ENCODE data around the gene TCF7L2. TPM values are rescaled to one million over a fixed set of nuclear protein-coding genes. Genes with fewer than 3 reads are reported as not detected.

Gene TCF7L2
- total RNA-seq, 2 experiments from 2014 or later: 0.65 to 0.67 TPM

DNA sequence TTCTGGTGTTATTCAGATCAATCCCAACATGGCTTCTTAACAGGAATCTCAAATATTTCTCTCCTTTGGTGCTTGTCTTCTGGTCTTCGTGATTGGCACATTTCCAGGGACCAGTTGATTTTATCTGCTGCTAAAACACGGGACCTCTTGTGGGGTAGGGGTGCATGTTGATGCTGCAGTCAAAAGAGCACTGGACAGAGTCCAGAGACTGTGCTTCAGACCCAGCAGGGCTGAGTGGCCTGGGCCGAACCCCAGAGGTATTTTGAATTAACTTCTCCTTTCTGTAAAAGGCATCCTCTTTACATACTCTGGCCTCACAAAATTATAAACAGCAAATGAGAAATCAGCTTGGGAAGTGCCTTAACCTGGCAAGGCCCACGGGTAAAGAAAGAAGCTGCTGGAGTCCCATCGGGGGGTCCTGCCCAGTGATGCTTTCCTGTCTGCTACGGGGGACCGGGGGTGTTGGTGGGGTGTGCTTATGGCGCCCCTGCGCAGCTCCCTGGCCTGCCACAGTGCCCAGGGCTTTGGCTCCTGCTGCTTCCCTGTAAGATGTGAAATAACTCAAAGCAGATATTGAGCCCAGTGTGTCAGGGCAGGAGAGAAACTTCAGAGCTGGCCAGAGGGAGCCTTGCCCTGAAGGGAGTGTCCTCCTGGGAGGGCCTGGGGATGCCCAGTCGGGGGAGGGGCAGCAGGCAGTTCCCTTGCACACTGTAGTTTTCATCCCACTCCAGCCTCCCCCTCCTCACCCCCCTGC, 230.5 kb downstream of the TCF7L2 start:
- ChIA-PET POLR2A (no interaction called here), CTCF (interaction anchor here (0.7 kb wide), 1 partner anchor 119 kb away, joined by 11 read pairs; no protein-coding TSS in a partner anchor)

DNA sequence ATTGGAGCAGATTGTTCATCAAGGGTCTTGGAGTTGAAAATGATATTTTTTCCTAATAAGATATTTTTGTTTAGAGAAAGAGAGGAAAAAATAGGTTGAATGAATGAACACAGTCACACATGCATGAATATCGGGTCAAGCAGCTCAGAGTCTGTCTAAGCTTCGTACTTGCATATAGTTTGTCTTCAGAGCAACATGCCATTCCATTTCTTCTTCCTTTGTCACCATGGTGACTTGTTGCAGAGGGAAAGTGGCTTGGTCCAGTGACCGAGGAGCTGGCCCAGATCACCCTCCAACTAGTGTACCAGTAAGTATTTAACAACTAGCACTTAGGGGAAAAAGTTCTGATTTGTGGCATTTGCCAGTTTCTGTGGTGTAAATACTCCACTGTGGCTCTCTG, 232.1 kb downstream of the TCF7L2 start:
- CTCF ChIA-PET: no interaction called here
- POLR2A ChIA-PET: no interaction called here

DNA sequence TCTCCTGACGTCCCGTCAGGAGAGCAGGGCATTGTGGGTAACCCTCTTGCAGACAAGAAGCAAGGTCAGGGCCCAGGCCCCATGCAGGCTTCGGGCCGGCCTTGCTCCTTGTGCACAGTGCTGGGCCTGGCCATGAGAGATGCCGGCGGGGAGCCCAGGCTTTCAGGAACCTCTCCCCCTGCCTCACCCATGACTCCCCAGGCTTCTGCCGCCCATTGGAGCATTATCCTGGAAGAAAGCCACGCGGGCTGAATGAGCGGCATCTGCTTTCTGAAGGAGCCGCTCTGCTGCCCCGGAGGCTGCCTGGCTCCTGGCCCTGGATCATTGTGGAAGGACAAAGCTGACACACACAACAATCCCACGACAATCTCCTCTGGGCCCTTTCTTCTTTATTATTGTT, 233.5 kb downstream of the TCF7L2 start:
- POLR2A ChIA-PET: no interaction called here

DNA sequence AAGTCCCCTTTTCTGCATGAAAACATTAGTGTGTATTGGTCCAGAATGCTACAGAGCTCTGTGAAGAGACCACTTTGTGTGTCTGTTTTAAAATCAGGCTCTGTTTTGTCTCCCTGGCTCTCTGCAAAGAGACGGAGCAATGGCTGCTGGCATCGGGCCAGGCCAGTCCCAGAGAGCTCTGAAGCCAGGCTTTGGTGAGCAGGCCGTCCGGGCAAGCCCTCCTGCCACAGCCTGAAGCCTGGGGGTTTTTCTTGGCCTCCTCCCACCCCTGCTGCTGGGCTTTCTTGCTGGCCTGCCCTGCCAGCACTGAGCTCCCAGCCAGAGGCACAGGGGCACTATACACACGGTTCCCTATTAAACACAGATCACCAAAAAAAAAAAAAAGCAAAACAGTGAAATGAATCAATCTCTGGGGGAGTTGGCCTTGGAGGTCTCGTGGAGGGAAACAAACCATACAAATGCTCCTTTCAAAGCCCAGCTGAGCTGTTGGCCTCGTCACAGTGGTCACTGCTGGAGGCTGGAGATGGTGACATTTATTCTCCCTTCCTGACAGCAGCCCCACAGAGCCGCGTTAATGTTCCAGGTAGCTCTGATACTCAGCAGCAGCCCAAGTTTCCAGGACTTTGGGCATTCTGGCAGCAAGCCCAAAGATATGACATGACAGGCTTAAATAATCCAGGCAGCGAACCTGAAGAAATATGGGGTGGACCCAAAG, 237.2 kb downstream of the TCF7L2 start:
- ChIA-PET CTCF (no interaction called here), POLR2A (no interaction called here)

More for the DNA sequence above, 233.5 kb downstream of the TCF7L2 start:
- CTCF ChIA-PET: no interaction called here

DNA sequence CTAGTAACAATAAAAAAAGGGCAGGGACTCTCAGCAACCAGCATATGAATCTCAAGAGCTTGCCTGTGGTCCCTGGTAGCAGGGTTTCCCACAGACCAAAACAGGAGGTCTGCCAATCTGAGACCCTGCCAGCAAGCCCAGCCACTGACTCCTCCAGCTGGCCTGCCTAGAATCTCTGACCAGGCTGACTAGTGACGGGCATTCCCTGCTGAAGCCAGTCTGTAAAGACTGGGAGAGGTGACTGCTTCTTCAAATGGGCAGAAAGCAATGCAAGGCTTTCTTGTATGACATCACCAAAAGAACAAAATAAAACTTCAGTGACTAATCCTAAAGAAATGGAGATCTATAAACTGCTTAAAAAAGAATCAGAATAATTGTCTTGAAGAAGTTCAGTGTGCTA, 249.4 kb downstream of the TCF7L2 start:
- ChIA-PET POLR2A (no interaction called here), CTCF (no interaction called here)

DNA sequence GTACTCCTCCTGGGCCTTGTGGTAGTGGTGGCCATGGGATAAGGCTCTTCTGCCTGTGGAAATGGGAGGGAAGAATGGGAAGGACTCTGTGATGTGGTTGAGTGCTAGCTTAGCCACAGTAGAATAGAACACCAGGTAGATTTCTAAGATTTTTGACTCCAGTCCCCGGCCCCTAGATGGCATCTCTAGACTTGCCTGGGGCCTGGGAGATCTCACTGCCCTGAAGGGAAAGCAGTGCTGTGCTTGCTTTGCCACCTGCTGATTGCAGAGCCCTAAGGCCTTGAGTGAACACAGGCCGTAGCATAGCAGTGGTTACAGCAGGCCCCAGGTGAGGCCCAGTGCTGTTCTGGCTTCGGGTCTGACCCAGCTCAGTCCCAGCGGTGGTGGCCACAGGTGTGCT, 252.0 kb downstream of the TCF7L2 start:
- CTCF ChIA-PET: no interaction called here
- POLR2A ChIA-PET: no interaction called here

DNA sequence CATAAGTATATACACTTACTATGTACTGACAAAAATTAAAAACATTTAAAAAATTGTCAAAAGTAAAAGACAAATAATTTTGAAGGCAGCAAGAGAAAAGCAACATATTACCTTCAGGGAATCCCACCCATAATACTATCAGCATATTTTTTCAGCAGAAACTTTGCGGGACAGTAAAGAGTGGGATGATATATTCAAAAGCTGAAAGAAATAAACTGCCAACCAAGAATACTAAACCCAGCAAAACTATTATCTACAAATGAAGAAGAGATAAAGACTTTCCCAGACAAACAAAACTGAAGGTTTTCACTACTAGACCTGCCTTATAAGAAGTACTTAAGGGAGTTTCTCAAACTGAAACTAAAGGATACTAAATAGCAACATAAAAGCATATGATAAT, 257.9 kb downstream of the TCF7L2 start:
- CTCF ChIA-PET: no interaction called here
- POLR2A ChIA-PET: no interaction called here

DNA sequence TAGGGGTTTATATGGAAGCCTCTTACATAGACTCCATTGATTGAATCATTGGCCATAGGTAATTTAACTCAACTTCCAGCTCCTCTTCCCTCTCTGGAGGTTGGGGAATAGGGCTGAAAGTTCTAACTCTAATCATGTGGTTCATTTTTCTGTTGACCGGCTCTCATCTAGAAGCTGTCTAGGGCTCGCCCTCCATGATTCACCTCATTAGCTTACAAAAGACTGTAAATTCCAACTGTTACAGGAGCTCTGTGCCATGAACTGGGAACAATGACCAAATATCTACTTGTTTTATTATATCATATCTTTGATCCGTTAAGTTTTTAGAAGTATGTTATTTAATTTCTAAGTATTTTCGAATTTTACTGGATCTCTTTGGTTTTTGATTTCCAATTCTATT, 263.0 kb downstream of the TCF7L2 start:
- POLR2A ChIA-PET: no interaction called here
- CTCF ChIA-PET: interaction anchor here (1.6 kb wide), 1 partner anchor 52 kb away, joined by 3 read pairs; no protein-coding TSS in a partner anchor

DNA sequence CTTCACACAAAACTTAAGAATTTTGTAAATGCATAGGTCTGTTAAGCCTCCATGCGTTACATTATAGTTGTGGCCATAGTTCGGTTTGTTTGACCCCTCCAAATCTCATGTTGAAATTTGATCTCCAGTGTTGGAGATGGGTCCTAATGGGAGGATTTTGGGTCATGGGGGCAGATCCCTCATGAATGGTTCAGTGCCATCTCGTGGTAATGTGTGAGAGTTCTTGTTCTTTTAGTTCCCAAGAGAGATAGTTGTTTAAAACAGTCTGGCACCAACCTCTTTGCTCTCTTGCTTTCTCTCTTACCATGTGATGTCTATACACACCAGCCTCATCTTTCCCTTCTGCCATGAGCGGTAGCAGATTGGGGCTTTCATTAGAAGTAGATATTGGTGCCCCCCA, 264.3 kb downstream of the TCF7L2 start:
- ChIA-PET CTCF (no interaction called here), POLR2A (no interaction called here)

DNA sequence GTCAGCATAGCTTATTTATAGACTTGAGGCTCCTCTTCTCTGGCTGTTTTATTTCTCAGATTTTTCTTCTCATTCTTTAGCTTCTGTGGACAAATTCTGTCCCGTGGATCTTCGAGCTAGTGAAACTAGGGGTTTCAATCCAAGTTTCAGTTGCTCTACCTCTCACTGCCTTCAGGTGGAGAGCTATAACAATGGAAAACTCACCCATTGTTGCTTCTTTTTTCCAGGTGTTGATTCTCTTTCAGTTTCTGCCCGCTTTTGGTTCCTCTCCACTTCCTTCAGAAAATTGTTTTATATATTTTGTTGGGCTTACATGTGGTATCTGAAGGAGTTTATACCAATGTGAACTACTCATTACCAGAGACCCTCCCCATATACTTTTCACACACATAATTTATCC, 266.1 kb downstream of the TCF7L2 start:
- ChIA-PET CTCF (no interaction called here), POLR2A (no interaction called here)

Data from activated CD8-positive, alpha-beta memory T cell treated with anti-CD3 and anti-CD28 coated beads for 36 hours (primary cell).